HG02588 (cell line): ENCODE data around the gene ABCA7.
A peak's percentile ranks its signal among the peaks of the same experiment; 100 is the strongest.

Source experiments
- ATAC-seq: cut with Tn5 transposase; IDR thresholded peaks from one replicate; pipeline ENCODE4 v1.9.1; 2021; ENCODE audit warnings: mild to moderate bottlenecking, moderate library complexity; ENCODE audit not compliant: unreplicated experiment

Gene ABCA7

DNA sequence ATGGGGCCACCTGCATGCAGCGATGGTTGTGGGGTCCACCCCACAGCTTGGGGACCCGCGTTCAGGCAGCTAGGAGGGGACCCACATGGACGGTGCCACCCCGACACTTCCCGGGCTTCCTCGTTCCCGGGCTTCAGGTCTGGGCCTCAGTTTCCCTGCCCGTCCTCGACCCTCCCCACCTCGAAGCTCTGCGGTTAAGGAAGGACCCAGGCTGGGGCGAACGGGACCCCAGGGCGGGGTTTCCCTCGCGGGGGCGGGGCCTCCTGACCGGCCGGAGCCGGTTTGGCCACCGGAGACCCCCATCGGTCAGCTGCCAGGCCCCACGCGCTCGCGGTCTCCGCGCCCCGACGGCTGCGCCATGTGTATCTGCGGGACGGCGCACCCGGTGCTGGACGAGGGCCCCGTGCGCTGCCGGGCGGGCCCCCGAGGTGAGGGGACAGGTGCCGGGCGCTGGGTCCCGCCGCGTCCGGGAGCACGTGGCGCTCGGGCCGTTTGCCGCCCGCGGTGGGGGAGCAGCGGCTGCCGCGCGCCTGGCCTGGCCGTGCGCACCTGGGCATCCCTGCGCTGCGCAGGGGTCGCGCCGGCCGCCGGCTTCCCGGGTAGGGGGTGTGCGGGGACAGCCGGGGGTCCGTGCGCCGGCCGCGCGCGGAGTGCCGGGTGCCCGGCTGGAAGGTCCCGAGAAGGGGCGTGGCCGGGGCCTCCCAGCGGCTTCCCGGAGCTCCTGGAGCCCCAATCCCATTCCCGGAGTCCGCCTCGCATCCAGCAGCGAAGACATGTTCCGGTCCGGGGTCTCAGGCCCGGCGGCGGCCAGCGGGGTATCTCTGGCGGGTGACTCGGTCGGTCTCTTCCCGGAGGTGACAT is 31.3 kb downstream of the ABCA7 start:
- no peak for ATAC-seq

DNA sequence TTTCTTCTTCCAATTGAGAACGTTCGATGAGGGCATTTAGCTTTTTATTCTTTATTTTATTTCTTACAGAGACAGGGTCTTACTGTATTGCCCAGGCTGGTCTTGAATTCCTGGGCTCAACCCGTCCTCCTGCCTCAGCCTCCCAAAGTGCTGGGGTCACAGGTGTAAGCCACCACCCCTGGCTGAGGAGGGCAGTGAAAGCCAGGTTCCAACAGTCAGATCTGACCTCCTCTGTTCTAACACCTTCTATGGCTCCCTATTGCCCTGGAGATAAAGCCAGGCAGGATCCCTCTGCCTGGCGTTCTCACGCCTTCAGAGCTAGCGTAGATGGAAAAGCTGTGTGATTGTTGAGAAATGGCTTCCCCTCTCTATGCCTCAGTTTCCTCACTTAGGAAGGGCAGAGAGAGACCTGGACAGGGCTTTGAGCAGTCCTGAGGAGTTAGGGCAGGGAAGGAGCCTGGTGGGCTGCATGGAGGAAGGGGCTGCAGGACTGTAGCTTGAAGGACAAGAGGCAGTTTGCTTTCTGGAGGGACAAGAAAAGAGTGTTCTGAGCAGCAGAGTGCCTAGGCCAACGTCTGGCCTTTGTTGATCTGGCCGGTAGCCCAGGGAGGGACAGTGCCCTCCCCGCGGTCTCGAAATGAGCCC is 32.6 kb downstream of the ABCA7 start:
- ATAC-seq = no peak

DNA sequence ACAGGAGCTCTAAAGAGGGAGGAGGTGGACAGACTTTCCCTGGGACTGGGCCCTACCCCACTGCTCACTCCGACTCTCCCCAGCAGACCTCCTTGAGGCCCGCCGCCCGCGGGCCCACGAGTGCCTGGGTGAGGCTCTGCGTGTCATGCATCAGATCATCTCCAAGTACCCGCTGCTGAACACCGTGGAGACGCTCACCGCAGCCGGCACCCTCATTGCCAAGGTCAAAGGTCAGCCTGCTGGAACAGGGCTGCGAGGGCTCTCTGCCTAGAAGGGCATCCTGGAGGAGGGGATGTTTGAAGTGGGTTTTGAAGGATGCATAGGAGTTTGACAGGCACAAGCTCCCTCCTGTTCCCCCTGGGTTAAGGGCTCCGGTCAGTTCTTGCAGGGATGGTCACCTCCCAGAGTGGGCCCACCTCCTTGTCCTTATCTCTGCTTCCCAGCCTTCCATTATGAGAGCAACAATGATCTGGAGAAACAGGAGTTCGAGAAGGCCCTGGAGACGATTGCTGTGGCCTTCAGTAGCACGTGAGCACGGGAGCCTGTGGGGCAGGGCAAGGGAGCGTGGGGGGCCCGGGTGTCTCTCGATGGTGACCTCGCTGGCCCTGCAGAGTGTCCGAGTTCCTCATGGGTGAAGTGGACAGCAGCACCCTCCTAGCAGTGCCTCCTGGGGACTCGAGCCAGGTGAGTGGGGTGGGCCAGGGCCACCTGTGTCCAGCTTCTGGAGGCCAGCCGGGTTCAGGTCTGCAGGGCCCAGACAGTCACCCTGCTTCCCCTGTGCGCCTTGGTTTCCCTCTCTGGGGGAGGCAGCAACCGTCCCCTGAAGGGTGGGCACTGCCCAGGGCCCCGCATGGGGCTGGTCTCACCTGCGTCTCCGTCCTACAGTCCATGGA is 33.4 kb downstream of the ABCA7 start:
- no peak for ATAC-seq

- ATAC-seq = no peak
Measured at GRCh38 chr19:1073956-1074517, 34.1 kb downstream of the ABCA7 start.

- ATAC-seq = no peak
Measured at GRCh38 chr19:1074544-1075283, 34.8 kb downstream of the ABCA7 start.

GRCh38 chr19:1076046-1076386 is 36.1 kb downstream of the ABCA7 start:
- no peak for ATAC-seq

DNA sequence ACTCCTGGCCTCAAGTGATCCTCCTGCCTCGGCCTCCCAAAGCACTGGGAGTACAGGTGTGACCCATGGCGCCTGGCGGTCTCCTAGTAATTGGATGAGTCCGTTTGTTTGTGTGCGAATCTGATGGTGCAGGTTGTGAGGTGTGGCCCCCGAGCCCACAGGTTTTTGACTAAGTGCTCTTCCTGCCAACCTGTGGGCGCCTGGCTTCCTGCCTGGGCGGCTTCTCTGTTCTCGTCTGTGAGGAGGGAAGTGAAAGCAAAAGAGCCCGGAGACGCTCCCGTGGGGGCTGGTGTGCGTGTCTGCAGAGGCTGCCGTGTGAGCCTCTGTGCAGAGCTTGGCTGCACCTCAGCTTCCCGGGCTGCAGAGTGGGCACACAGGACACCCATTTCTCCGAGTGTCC is 37.0 kb downstream of the ABCA7 start:
- ATAC-seq = peak; percentile 41

- no peak for ATAC-seq
Measured at GRCh38 chr19:1079566-1080111, 39.7 kb downstream of the ABCA7 start.

DNA sequence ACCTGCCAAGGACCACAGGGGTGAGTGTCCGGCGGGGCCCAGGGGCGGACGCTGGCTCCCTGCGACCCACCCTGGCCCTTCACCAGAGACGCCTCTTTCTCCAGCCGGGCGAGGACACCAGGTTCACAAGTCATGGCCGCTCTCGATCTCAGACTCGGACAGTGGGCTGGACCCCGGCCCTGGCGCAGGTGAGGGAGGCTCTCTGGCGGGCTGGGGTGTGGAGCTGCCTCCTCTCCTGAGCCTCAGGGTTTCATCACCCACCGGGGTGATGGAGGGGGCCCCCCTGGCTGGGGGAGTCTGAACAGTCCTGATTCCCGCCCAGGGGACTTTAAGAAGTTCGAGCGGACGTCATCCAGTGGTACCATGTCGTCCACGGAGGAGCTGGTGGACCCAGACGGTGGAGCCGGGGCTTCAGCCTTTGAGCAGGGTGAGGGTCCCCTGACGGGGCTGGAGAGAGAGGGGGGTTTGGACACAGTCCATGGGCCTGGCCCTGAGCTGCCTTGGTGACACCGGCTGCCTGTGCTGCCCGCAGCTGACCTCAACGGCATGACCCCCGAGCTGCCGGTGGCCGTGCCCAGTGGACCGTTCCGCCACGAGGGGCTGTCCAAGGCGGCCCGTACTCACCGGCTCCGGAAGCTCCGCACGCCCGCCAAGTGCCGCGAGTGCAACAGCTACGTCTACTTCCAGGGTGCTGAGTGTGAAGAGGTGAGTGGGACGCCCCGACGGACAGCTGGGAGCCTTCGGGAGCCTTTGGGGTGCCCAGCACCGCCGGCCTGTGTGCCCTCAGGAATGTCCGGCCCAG is 40.7 kb downstream of the ABCA7 start:
- ATAC-seq = no peak

- ATAC-seq = no peak
Measured at GRCh38 chr19:1081301-1082164, 41.6 kb downstream of the ABCA7 start.

DNA sequence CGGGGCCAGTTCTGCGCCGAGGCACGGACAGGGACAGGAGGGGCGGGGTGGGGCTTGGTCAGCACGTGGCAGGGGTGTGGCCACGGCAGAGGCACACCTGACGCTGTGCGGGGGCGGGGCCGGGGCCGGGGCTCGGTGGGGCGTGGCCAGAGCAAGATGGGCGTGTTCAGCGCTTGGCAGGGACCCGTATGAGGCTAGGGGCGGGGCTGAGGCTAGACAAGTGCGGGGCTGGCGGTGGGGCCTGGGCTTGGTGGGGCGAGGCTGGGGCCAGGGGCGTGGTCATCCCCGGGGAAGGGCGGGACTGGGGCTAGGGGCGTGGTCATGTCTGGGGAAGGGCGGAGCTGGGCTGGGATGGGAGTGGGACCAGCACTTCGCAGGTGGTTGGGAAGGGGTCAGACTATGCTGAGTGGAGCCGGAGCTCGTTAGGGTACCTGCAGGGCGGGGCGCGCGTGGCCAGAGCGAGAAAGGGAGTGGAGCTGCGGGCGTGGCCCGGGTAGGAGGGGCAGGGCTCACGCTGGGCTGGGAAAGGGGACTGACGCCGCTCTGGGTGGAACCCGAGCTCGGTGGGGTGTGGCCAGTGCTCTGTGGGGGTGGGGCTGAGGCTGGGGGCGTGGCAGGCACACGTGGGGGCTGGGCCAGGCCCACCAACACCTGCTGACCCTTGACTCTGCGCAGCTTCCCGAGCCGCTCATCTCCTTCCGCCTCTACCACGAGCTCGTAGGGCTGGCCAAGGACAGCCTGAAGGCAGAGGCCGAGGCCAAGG is 42.4 kb downstream of the ABCA7 start:
- ATAC-seq = no peak

- no peak for ATAC-seq
Measured at GRCh38 chr19:1082928-1083816, 43.3 kb downstream of the ABCA7 start.

DNA sequence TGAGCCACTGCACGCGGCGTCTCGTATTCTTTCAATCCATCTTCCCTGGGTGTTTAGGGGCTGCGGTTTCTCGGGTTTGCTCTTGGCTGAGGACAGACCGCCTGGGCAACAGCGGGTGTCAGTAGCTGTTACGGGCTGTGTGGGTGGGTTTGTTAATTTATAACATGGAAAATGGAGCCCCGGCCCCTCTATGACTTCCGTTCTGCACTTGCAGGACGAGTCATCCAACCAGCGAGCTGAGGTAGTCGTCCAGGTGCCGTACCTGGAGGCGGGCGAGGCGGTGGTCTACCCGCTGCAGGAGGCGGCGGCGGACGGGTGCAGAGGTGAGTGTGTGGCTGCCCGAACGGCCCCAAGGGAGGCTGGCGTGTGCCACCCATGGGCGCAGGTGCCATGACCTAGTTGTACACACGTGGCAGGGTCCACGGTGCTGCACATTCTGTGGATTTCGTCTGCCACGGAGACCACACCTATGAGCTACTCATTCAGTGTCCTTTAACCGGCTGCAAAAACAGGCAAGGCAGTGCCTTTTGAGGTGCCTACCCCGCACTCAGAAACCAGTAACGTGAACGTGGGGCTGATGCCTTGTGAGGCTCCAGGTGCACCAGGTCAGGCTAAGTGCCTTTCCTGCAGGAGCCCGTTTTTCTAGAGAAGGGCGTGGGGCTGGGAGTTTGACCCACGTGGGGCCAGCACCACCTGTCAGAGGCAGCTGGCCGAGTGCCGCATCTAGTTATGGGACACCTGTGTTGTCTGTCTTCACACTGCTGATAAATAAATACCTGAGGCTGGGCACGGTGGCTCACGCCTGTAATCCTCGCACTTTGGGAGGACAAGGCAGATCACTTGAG is 44.3 kb downstream of the ABCA7 start:
- no peak for ATAC-seq

- no peak for ATAC-seq
Measured at GRCh38 chr19:1085053-1085658, 45.2 kb downstream of the ABCA7 start.

- no peak for ATAC-seq
Measured at GRCh38 chr19:1085676-1086442, 46.0 kb downstream of the ABCA7 start.
